WTC11 (cell line): ENCODE measurements around the gene GAK. TPM values are rescaled to one million over a fixed set of nuclear protein-coding genes. Genes with fewer than 3 reads are reported as not detected.
"Not testable (repeated sequence)": the region's sequence is repeated elsewhere in the genome, so short reads cannot be mapped to it uniquely, and the experiment has no call there.

Experiments
- ATAC-seq: fragments of 200-7000 bp; cut with Tn5 transposase; 2 replicates; pipeline ENCODE4 v1.10.0; 2021; ENCODE audit warnings: mild to moderate bottlenecking, moderate library complexity
- CTCF ChIA-PET: fragments of 300-600 bp; sonication (Branson Sonifier 250); formaldehyde crosslinking; loops from one replicate; lab custom pipeline; 2021; ENCODE audit warnings: antibody characterized with exemption; lab: Charles Lee
- POLR2A ChIA-PET: fragments of 350-600 bp; sonication (Branson Sonifier 250); formaldehyde crosslinking; loops from one replicate; lab custom pipeline; 2021; ENCODE audit warnings: antibody characterized with exemption; lab: Charles Lee
- DNase-seq: peaks from one replicate; pipeline ENCODE4 v3.0.0; 2021; ENCODE audit warnings: low spot score
- H3K27ac Mint-ChIP-seq: 2 replicates; pipeline ENCODE4 v1.8.0; 2021; ENCODE audit warnings: mixed read lengths
- H3K27me3 Mint-ChIP-seq: 2 replicates; pipeline ENCODE4 v1.8.0; 2021; ENCODE audit warnings: low read depth, mild to moderate bottlenecking, moderate library complexity, mixed read lengths
- H3K36me3 Mint-ChIP-seq: 2 replicates; pipeline ENCODE4 v1.8.0; 2021; ENCODE audit warnings: mixed read lengths
- H3K4me1 Mint-ChIP-seq: 2 replicates; pipeline ENCODE4 v1.8.0; 2022; ENCODE audit warnings: mixed read lengths
- H3K4me3 Mint-ChIP-seq: 2 replicates; pipeline ENCODE4 v1.8.0; 2021; ENCODE audit warnings: mild to moderate bottlenecking, moderate library complexity, mixed read lengths
- H3K9me3 Mint-ChIP-seq: 2 replicates; pipeline ENCODE4 v1.8.0; 2021; ENCODE audit warnings: mixed read lengths
- ERG ChIP-seq: fragments of 250-450 bp; sonication (Bioruptor Pico); IDR thresholded peaks from 2 replicates; pipeline ENCODE4 v1.8.0; 2021; ENCODE audit warnings: mild to moderate bottlenecking
- ESRRA ChIP-seq: sonication (generic); formaldehyde crosslinking; IDR thresholded peaks from 2 replicates; pipeline ENCODE4 v1.8.1; 2022; ENCODE audit warnings: mild to moderate bottlenecking, missing genetic modification reagents, borderline replicate concordance
- FOXJ3 ChIP-seq: sonication (generic); formaldehyde crosslinking; IDR thresholded peaks from 2 replicates; pipeline ENCODE4 v1.9.0; 2021; ENCODE audit warnings: missing genetic modification reagents, mild to moderate bottlenecking, borderline replicate concordance
- FOXP1 ChIP-seq: sonication (generic); formaldehyde crosslinking; IDR thresholded peaks from 2 replicates; pipeline ENCODE4 v1.8.0; 2022; ENCODE audit warnings: missing genetic modification reagents, mild to moderate bottlenecking, moderate library complexity, borderline replicate concordance
- HMGA2 ChIP-seq: fragments of 250-450 bp; sonication (Bioruptor Pico); IDR thresholded peaks from 2 replicates; pipeline ENCODE4 v1.4.0; 2021; ENCODE audit warnings: mild to moderate bottlenecking, moderate library complexity
- HMGXB4 ChIP-seq: sonication (generic); formaldehyde crosslinking; IDR thresholded peaks from 2 replicates; pipeline ENCODE4 v1.8.1; 2023; ENCODE audit warnings: mild to moderate bottlenecking, moderate library complexity, missing genetic modification reagents
- MAX ChIP-seq: sonication (generic); formaldehyde crosslinking; IDR thresholded peaks from 2 replicates; pipeline ENCODE4 v1.8.0; 2022; ENCODE audit warnings: mild to moderate bottlenecking, missing genetic modification reagents
- MXD4 ChIP-seq: fragments of 250-450 bp; sonication (Bioruptor Pico); IDR thresholded peaks from 2 replicates; pipeline ENCODE4 v1.8.0; 2021; ENCODE audit warnings: mild to moderate bottlenecking, moderate library complexity, borderline replicate concordance
- RORB ChIP-seq: fragments of 250-450 bp; sonication (Bioruptor Pico); IDR thresholded peaks from 2 replicates; pipeline ENCODE4 v1.9.0; 2021; ENCODE audit warnings: mild to moderate bottlenecking
- ZNF121 ChIP-seq: sonication (generic); formaldehyde crosslinking; IDR thresholded peaks from 2 replicates; pipeline ENCODE4 v1.8.0; 2023; ENCODE audit warnings: missing genetic modification reagents
- ZNF416 ChIP-seq: fragments of 250-450 bp; sonication (Bioruptor Pico); IDR thresholded peaks from 2 replicates; pipeline ENCODE4 v1.9.0; 2021; ENCODE audit warnings: mild to moderate bottlenecking, inconsistent platforms
- ZNF532 ChIP-seq: fragments of 250-450 bp; sonication (Bioruptor Pico); IDR thresholded peaks from 2 replicates; pipeline ENCODE4 v1.9.0; 2021; ENCODE audit warnings: mild to moderate bottlenecking, borderline replicate concordance
- total RNA-seq: library from RNA; stranded (reverse); gene quantifications from 3 replicates; pipeline ENCODE4 v1.2.3, GENCODE V29; 2021

GAK gene
- total RNA-seq, 1 experiment from 2014 or later, result 121 TPM

- Mint-ChIP-seq H3K4me1 (no peaks in the 10 kb centered on the region), H3K9me3 (peaks cover 13% of the 10 kb centered on the region), H3K27ac (no peak overlapping the region), H3K27me3 (peaks cover 97% of the 10 kb centered on the region), H3K4me3 (no peak overlapping the region), H3K36me3 (no peaks in the 10 kb centered on the region)
- TF ChIP-seq RORB, result no peak
- no peak for TF ChIP-seq ESRRA
- no peak for TF ChIP-seq MXD4 (CRISPR knock-in tag)
- no peak for TF ChIP-seq ZNF416 (CRISPR knock-in tag)
- TF ChIP-seq HMGA2 (CRISPR knock-in tag), result no peak
- no peak for TF ChIP-seq ZNF121 (CRISPR knock-in tag)
- ATAC-seq (no peak), DNase-seq (no peak)
- ChIA-PET POLR2A (no interaction called here), CTCF (no interaction called here)
These were observed 123.1 kb downstream of the GAK start for GRCh38 chr4:808860-809570.

- TF ChIP-seq FOXP1 (CRISPR knock-in tag) (no peak), ZNF532 (CRISPR knock-in tag) (no peak), FOXJ3 (no peak), MAX (CRISPR knock-in tag) (no peak), HMGXB4 (no peak), ERG (CRISPR knock-in tag) (no peak)
- H3K4me3 Mint-ChIP-seq, result no peak overlapping the region
- DNase-seq, result no peak
- ATAC-seq, result no peak
- peaks cover 93% of the 10 kb centered on the region for H3K27me3 Mint-ChIP-seq
- peaks cover 13% of the 10 kb centered on the region for H3K9me3 Mint-ChIP-seq
- no peak overlapping the region for H3K27ac Mint-ChIP-seq
- no peaks in the 10 kb centered on the region for H3K36me3 Mint-ChIP-seq
- H3K4me1 Mint-ChIP-seq, result no peaks in the 10 kb centered on the region
- ChIA-PET CTCF (no interaction called here), POLR2A (no interaction called here)
These were observed 124.3 kb downstream of the GAK start for GRCh38 chr4:807792-808191.

GRCh38 chr4:806979-807378 lies 125.1 kb downstream of the GAK start:
- H3K36me3 Mint-ChIP-seq, DNase-seq, ATAC-seq, POLR2A ChIA-PET, H3K4me1 Mint-ChIP-seq, H3K27ac Mint-ChIP-seq, H3K4me3 Mint-ChIP-seq: not testable (repeated sequence)
- H3K9me3 Mint-ChIP-seq, result peaks cover 17% of the 10 kb centered on the region
- peaks cover 93% of the 10 kb centered on the region for H3K27me3 Mint-ChIP-seq
- CTCF ChIA-PET, result interaction anchor here (1.3 kb wide), 1 partner anchor 123 kb away, joined by 3 read pairs; no protein-coding TSS in a partner anchor
